AG09309 (cell line): Measurements from ENCODE around the gene TFF1.

Source experiments
- DNase-seq: peaks from one replicate; pipeline ENCODE4 v3.0.0-alpha.2; 2010; ENCODE audit warnings: low read depth
- H3K4me3 ChIP-seq: 2 replicates; pipeline ENCODE4 v1.5.1; 2011; ENCODE audit warnings: mild to moderate bottlenecking, low read depth, low read length, moderate library complexity; ENCODE audit not compliant: control insufficient read depth
- CTCF ChIP-seq: IDR thresholded peaks from 2 replicates; pipeline ENCODE4 v1.5.1; 2011; ENCODE audit warnings: mild to moderate bottlenecking, low read depth, low read length, inconsistent platforms; ENCODE audit not compliant: insufficient read depth, control insufficient read depth; ENCODE audit errors: missing control alignments

TFF1 gene

DNA sequence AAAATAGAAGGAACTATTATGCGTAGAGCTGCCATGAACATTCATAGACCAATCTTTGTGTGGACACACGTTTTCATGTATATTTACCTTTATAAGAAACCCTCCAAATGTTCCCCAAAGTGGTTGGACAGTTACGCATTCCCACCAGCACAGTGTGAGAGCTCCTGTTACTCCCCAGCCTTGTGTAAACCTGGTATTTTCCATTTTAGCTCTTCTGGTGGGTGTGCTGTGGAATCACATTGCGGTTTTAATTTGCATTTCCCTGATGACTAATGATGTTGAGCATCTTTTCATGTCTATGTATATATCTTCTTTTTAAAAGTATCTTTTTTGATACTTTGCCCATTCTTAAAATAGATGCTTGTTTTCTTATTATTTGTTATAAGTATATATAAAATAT lies 34.2 kb upstream of the TFF1 start:
- TF ChIP-seq CTCF: no peak

DNA sequence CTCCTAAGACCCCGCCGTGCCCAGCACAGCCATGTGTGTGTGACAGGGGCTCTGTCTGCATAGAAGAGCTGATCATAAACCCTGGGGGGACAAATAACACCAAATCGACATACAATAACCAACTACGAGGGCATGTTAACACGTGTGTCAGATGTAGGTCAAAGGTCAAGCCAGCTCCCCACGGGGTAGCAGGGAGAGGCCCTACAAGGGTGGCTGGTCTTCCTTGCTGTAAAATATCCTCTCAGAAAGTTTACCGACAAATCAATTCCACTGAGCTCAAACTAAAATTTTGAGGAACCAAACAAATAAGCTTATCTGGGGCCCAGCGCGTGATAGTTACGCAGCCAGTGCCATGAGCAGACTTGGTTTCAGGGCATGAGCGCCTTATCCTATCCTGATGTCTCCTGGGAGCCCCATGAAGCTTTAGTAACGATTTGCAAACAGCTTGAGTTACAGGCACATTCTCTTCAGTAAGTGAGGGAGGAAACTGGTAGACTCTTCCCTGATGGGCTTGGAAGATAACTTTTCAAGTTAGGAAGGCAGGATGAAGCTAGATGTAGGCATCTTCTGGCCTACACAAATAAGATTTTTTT lies 32.2 kb upstream of the TFF1 start:
- TF ChIP-seq CTCF: no peak
- DNase-seq: no peak
- no peak overlapping the region for H3K4me3 ChIP-seq

More for the DNA sequence above, 34.2 kb upstream of the TFF1 start:
- no peak overlapping the region for H3K4me3 ChIP-seq
- no peak for DNase-seq

DNA sequence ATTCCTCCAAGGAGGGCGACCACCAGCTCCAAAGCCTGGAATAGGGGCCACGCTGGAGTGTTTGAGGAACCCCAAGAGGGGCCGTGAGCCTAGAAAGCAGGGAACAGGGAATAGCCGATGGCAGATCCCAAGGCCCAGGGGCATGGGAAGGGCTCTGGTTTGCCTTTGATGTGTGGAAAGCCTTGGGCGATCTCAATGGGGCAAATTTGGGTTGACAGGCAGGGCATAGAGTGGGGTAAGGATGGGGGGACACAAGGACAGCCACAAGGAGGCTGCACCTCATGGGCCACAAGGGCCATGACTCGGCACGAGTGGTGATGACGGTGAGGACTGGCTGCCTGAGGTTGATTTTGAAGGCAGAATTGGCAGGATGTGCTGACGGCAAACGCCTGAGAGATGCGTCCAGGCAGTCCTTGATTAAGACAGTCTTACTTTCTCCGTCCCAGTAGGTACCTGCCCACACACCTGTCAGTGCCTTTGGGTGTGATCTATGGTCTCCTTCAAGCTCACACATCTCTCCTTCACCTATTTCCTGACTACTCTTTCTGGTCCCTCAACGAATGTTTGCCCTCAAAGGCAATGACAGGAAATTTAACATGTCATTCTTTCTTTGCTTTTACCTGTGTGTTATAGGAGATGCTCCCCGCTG lies 31.5 kb upstream of the TFF1 start:
- no peak overlapping the region for H3K4me3 ChIP-seq
- TF ChIP-seq CTCF: no peak
- no peak for DNase-seq

DNA sequence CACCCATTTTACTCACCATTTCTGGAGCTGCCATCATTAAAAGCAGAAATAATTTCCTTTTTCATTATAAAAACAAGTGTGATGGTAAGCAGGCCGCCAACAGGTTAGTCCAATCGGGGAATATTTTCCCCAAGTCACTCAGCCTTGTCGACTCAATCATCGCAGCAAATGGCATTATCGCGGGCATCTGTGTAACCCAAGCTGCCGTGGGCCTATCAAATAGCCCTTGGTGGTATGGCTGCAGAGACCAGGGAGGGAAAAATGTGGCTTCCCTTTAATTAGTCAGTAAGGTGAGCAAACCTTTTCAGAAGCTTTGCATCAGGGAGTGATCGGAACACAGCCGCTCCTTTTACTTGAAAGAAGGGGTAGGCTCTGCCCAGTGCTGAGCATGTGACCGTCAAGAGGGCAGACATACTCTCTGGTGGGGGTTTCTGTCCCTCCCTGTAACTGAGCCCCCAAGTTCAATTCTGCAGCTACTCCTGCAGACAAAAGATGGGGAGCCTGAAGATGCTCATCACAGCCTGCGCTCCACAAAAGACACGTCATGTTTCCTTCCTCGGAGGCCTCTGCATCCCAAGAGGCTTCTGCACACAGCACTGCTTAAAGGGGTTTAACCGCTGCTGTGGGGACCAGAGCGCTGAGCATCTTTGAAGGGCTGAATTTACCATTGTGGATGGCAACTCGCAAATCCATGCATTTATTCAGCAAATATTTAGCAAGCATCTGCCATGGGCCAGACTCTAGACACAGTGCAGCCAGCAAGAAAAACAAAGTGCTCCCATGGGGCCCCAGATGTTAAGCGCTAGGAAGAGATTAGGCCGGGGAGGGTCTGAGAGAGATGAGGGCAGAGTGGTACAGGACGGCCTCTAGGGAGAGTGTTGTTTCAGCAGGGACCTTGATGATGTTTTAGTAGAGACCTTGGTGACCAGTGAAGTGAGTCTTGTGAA lies 30.7 kb upstream of the TFF1 start:
- no peak for DNase-seq
- no peak for TF ChIP-seq CTCF
- no peak overlapping the region for H3K4me3 ChIP-seq

DNA sequence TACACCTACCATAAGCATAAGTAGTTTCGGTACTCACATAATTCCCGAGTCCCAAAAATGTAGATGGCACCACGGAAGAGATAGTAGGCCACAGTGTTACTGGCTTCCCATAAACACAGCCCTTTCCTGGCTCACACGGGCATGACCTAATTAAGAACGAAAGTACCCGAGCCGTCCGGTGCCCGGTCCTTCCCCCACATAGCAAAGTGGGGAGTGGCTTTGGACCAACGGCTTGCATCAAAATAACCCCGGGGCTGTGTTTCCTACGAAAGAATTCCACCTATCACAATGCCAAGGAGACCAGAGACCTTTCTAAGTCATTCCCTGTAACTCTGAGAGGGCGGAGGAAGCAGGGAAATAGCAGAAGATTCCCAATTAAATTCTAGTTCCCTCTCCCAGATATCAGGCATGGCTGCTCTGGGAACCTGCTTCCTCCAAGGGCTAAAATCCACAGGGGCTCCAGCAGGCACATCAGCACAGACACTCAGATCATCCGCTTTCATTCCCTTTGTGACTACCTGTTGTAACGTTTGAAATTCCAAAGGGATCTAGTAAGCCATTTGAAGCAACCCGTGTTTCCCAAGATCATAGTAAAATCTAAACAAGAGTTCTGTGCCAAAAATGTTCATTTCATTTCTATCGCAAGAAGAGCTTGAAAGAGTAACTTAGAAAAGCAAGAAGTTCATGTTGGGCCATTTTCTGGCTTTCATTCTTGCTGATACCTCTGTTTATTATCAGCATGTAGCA lies 29.7 kb upstream of the TFF1 start, which contains the start of gene TMPRSS3:
Gene TMPRSS3, minus strand, starts transcription at position 148 of the 747 bp plus-strand sequence. CDS start 635 bp downstream, outside the sequence.
- no peak within 1 kb of the TSS for H3K4me3 ChIP-seq
- TF ChIP-seq CTCF: no peak
- no peak for DNase-seq

- no peak overlapping the region for H3K4me3 ChIP-seq
- no peak for DNase-seq
- no peak for TF ChIP-seq CTCF
Observed at GRCh38 chr21:42395302-42395701, 29.0 kb upstream of the TFF1 start.
